DMS 273 (cell line): ENCODE measurements around the gene SPSB2.
"Not testable (repeated sequence)": the region's sequence is repeated elsewhere in the genome, so short reads cannot be mapped to it uniquely, and the experiment has no call there.

Source experiments
- DNase-seq: peaks from one replicate; lab custom pipeline; 2025; ENCODE audit not compliant: unreplicated experiment; lab: John Stamatoyannopoulos, UW

The SPSB2 gene

GRCh38 chr12:6902448-6902847, 29.3 kb upstream of the SPSB2 start:
- DNase-seq, result no peak

DNA sequence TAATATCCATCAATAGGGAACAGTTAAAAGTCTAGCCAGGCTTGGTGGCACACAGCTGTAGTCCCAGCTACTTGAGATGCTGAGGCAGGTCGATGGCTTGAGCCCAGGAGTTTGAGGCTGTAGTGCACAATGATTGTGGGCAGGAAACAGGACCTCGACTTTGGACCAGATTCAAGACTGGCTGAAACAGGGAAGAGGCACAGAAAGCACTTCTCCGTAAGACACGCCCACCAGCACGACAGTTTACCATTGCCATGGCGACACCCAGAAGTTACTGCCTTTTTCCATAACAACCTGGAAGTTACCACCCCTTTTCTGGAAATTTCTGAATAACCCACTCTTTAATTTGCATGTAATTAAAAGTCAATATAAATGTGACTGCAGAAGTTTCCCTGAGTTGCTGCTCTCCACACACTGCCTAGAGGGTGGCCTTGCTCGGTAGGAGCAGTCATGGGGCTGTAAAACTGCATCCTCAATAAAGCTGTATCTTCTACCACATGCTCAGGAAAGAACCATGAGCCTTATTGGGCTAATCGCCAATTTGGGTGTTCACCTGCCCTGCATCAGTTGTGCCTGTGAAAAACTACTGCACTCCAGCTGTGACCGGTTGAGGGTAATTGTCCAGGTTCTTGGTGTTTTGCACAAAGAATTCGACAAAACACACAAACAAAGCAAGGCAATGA, 26.9 kb upstream of the SPSB2 start:
- peak; percentile 21 for DNase-seq

DNA sequence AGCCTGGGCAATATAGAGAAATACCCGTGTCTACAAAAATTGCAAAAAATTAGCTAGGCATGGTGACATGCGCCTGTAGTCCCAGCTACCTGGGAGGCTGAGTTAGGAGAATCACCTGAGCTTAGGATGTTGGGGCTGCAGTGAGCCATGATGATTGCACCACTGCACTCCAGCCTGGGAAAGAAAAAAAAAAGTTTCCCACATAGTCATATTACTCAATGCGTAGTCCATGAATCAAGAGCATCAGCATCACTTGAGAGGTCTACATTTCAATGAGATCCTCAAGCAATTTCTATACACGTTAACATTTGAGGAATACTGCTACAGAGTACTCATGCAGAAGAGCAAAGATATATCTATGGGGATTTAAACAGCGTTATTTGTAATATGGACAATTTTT, 26.3 kb upstream of the SPSB2 start:
- DNase-seq, result no peak

GRCh38 chr12:6896846-6897435, 23.8 kb upstream of the SPSB2 start:
- DNase-seq, result peak; percentile 67

GRCh38 chr12:6894321-6894720, 21.2 kb upstream of the SPSB2 start:
- DNase-seq, result no peak

- DNase-seq, result not testable (repeated sequence)
These were observed 19.6 kb upstream of the SPSB2 start for GRCh38 chr12:6892683-6893082.

- DNase-seq, result no peak
These were observed 18.5 kb upstream of the SPSB2 start for GRCh38 chr12:6891646-6892001.

DNA sequence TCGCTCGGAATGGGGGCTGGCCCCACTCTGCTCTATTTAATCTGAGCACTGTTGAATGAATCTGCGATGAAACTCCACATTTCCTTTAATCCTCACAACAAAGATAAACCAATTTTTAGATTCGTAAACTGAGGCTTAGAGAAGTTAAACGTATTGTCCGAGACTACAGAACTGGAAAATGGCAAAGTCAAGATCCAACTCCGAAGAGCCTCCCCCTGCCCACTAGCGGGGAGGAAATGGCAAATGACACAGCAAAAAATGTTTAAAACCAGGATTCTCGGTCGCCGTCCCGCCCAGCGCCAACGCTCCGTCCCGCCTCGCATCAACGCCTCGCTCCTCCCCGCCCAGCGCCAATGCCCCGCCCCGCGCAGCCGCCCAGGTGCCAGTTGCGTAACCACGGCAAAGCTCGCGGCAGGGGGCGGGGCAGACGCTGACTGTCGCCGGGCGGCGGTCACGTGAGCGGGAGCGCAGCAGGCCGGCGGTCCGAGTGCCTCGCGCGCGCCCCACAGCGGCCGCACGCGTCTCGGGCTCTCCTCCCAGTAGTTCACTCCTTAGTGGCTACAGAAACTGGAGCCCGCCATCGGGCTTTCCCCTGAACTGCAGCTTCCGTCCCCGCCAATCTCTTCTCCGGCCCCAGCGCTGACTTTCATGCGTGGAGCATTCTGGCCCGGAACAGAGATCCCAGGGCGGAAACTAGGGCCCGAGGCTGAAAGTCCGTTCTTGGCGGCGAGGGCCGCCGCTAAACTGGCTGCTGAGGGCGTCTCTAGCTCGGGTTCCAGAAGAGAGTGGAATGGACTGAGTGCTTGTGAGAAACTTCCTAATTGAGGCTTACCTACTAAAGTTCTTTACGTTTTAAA, 17.9 kb upstream of the SPSB2 start:
- peak; percentile 97 for DNase-seq

DNA sequence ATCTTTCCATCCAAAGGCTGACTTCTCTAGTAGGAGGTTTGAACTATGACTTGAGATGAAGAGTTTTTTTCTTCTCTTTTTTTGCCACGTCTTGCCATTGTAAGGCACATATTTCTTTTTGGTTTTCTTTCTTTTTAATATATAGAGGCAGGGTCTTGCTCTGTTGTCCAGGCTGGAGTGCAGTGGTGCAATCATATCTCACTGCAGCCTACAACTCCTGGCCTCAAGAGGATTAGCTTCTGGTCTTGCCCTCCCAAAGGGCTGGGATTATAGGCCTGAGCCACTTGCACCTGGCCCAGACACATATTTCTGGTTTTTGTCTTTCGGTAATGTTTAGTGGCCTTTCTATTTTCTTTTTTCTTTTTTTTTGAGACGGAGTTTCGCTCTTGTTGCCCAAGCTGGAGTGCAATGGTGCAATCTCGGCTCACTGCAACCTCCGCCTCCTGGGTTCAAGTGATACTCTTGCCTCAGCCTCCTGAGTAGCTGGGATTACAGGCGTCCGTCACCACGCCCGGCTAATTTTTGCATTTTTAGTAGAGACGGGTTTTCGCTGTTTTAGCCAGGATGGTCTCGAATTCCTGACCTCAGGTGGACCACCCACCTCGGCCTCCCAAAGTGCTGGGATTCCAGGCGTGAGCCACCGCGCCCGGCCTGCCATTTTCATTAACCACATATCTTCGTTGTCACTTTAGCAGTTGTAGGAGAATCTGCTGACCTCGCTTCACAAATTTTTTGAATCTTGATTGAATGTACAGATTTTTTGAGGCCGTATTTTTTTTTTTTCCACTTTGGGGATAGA, 16.9 kb upstream of the SPSB2 start:
- DNase-seq, result not testable (repeated sequence)

- not testable (repeated sequence) for DNase-seq
These were observed 15.7 kb upstream of the SPSB2 start for GRCh38 chr12:6888794-6889193.

GRCh38 chr12:6888360-6888759, 15.3 kb upstream of the SPSB2 start:
- no peak for DNase-seq

- no peak for DNase-seq
These were observed 14.4 kb upstream of the SPSB2 start for GRCh38 chr12:6887460-6887859.

DNA sequence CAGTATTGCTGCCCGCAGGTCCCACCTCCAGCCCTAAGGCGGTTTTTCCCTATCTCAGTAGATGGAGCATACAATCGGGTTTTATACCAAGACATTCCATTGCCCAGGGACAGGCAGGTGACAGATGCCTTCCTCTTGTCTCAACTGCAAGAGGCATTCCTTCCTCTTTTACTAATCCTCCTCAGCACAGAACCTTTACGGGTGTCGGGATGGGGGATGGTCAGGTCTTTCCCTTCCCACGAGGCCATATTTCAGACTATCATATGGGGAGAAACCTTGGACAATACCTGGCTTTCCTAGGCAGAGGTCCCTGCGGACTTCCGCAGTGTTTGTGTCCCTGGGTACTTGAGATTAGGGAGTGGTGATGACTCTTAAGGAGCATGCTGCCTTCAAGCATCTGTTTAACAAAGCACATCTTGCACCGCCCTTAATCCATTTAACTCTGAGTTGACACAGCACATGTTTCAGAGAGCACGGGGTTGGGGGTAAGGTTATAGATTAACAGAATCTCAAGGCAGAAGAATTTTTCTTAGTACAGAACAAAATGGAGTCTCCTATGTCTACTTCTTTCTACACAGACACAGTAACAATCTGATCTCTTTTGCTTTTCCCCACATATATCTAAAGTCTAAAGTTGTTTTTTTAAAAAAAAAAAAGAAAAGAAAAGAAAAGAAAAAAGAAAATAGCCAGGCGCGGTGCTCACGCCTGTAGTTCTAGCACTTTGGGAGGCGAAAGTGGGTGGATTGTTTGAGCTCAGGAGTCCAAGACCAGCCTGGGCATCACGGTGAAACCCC, 13.3 kb upstream of the SPSB2 start:
- DNase-seq, result not testable (repeated sequence)

DNA sequence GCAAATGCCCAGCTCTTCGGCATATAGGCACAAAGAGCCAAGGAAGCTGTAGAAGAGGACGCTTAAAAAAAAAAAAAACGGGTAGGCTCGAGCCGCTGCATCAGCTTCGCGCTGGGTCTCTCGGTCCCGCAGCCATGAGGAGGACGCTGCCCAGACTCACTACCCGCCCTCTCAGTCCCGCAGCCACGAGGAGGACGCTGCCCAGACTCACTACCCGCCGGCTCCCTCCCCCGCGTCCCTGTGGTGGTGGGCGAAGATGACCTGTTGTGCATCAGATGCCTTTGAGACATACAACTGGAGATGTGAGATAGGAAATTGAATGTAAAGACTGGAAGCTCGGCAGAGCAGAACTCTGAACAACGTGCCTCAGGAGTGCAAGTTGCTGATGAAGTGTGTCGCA, 11.4 kb upstream of the SPSB2 start:
- DNase-seq, result no peak

GRCh38 chr12:6883683-6884082, 10.6 kb upstream of the SPSB2 start:
- DNase-seq, result no peak

DNA sequence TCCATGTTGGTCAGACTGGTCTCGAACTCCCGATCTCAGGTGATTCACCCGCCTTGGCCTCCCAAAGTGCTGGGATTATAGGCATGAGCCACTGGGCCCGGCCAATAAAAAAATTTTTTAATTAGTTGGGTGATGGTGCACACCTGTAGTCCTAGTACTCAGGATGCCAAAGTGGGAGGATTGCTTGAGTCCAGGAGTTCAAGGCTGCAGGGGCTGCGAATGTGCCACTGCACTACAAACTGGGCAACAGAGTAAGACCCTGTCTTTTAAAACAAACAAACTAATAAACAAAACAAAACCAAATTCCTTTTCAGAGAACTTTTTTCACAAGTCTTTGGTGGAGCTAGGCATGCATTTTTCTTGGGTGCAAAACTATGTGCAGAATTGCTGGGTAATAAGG, 10.1 kb upstream of the SPSB2 start:
- DNase-seq, result no peak

- DNase-seq, result not testable (repeated sequence)
These were observed 6.7 kb upstream of the SPSB2 start for GRCh38 chr12:6879824-6880223.

- DNase-seq, result not testable (repeated sequence)
These were observed 889 bp upstream of the SPSB2 start for GRCh38 chr12:6874015-6874368.

- peak; percentile 89 for DNase-seq
These were observed 742 bp downstream of the SPSB2 start for GRCh38 chr12:6872073-6873048.
